Heart left ventricle (tissue), 16 donors: ENCODE data around the gene FCER1G. TPM values are rescaled to one million over a fixed set of nuclear protein-coding genes. Genes with fewer than 3 reads are reported as not detected.
A peak's percentile ranks its signal among the peaks of the same experiment; 100 is the strongest.

Experiments
- ATAC-seq, 4 donors: fragments of 200-7000 bp; cut with Tn5 transposase; one replicate each; pipeline ENCODE4 v1.9.1; 2020 to 2022; ENCODE audit warnings: moderate library complexity in 4 of 4, mild to moderate bottlenecking in 3 of 4, moderate number of reproducible peaks in 1 of 4
- DNase-seq, 5 donors: peaks; one replicate each; pipeline ENCODE4 v3.0.0-alpha.2; 2020
- H3K27ac ChIP-seq, 12 donors: fragments of 200-600 bp; sonication (generic) in 4 of 12; one replicate each; pipeline versions ENCODE4 v1.5.0 to v1.8.0; 2016 to 2022; ENCODE audit warnings: mild to moderate bottlenecking in 2 of 12
- H3K27me3 ChIP-seq, 9 donors: fragments of 200-600 bp; sonication (generic) in 2 of 9; one replicate each; pipeline versions ENCODE4 v1.5.1 to v1.8.0; 2016 to 2022; ENCODE audit warnings: mild to moderate bottlenecking in 3 of 9
- H3K36me3 ChIP-seq, 9 donors: fragments of 200-600 bp; sonication (generic) in 2 of 9; one replicate each; pipeline versions ENCODE4 v1.5.0 to v1.8.0; 2018 to 2022; ENCODE audit warnings: mild to moderate bottlenecking in 2 of 9
- H3K4me1 ChIP-seq, 12 donors: fragments of 200-600 bp; sonication (generic) in 4 of 12; one replicate each; pipeline versions ENCODE4 v1.5.0 to v1.8.0; 2016 to 2022; ENCODE audit warnings: mild to moderate bottlenecking in 3 of 12
- H3K4me3 ChIP-seq, 12 donors: fragments of 200-600 bp; sonication (generic) in 4 of 12; one replicate each; pipeline versions ENCODE4 v1.5.0 to v1.8.0; 2017 to 2022; ENCODE audit warnings: mild to moderate bottlenecking in 9 of 12, moderate library complexity in 4 of 12
- H3K9me3 ChIP-seq, 12 donors: fragments of 200-600 bp; sonication (generic) in 4 of 12; one replicate each; pipeline versions ENCODE4 v1.5.0 to v1.8.0; 2016 to 2022; ENCODE audit warnings: mild to moderate bottlenecking in 1 of 12
- CTCF ChIP-seq, 12 donors: fragments of 200-600 bp; sonication (generic) in 4 of 12; IDR thresholded peaks; one replicate each; pipeline versions ENCODE4 v1.5.0 to v1.8.0; 2018 to 2022; ENCODE audit warnings: antibody characterized with exemption in 12 of 12, mild to moderate bottlenecking in 5 of 12
- POLR2A ChIP-seq, 2 donors: fragments of 450-650 bp; IDR thresholded peaks; one replicate each; pipeline ENCODE4 v1.6.1; 2017; ENCODE audit warnings: antibody characterized with exemption in 2 of 2, mild to moderate bottlenecking in 2 of 2, moderate library complexity in 2 of 2
- WGBS, 4 donors: extraction: QIAGEN DNeasy Blood & Tissue Kit in 2 of 4; methylation state at CpG; one replicate each; pipeline versions ENCODE4 v1.1.5 to v1.1.7; 2013 to 2018; 5-methylcytosine and 5-hydroxymethylcytosine counted together
- intact Hi-C, 10 donors: fragments of 100-400 bp; cut with DNase I; formaldehyde crosslinking; loops; one replicate each; pipeline versions ENCODE4 v1.11.1 to v1.14.2; 2022
- polyA plus RNA-seq, 2 donors: library from polyadenylated mRNA; stranded (reverse); fragments of 200-250 nt; gene quantifications; one replicate each; pipeline ENCODE4 v1.2.3, GENCODE V29; 2013
- total RNA-seq, 9 donors: library from RNA; depleted of rRNA in 2 of 9; stranded (reverse); fragments of >200 nt in 2 of 9; fragmentation: NEBNext Ultra II Directional in 3 of 9; extraction: Animal tissue kit (Norgen Biotek cat#: 25700) in 3 of 9; gene quantifications; one replicate each; pipeline versions ENCODE4 v1.1.0 to v1.2.4, GENCODE V29; 2016 to 2023
- donor health status: ischemic (EF 13 %, LVEDD 7.1; RV severe dilation, severe dysfunction).
- donor health status: healthy with polysubstance abuse.
- donor health status: DM: no; HTN: yes; CAD: no.
- donor health status: DM: no; HTN: no; CAD: no.
- donor health status: ischemic (EF 25% LVEDD 6.9; RV normal size, moderate dysfunction).
- donor health status: ischemic (EF 25% LVEDD 5.7; RV mildly dilated, moderate dysfunction).
- donor health status: healthy.
- donor health status: DM: yes; HTN: yes; CAD: no.
- donor health status: ischemic (EF 35%, LVEDD 5.7; RV mildly dilated, moderate dysfunction).
- donor health status: nonischemic (EF 11% LVEDD 7.7; RV severe dilation, severe dysfunction).
- donor health status: DM: yes; HTN: yes; CAD: no.
- donor health status: PGD.
- donor health status: ischemic (EF 29% LVEDD 5.4; RV normal size, mild dysfunction).
- donor health status: nonischemic (EF 23%, LVEDD 6.1; RV moderate dilation, normal function).

The FCER1G gene
- total and polyA plus RNA-seq, 11 donors, result 2.9 to 157 (median 17.1) TPM

- TF ChIP-seq POLR2A (IDR thresholded peaks at IDR 0.05) (no peak), CTCF (IDR thresholded peaks at IDR 0.05) (no peak)
- H3K4me3 ChIP-seq, result peak overlapping the region; percentile 44 to 82 (median 75)
- 2 to 5% (median 3%) methylated on average over 15 of the region's 15 CpGs for WGBS, 4 donors
- peaks cover 0 to 32% (median 18%) of the 10 kb centered on the region in 12 donors for H3K4me1 ChIP-seq
- intact Hi-C loops, result loop anchor here (1.0 to 10.0 kb wide), 13 partner anchors 24 to 161 kb away; partner anchors contain the start of genes SDHC (in 5 of the 10), CFAP126 (in 2 of the 10) and NDUFS2 (in 1 of the 10)
- DNase-seq, result peak in 1 of 5 donors; percentile 32
- peaks cover 0 to 36% (median 28%) of the 10 kb centered on the region in 9 donors for H3K36me3 ChIP-seq
- H3K27me3 ChIP-seq, result no peaks in the 10 kb centered on the region
- ATAC-seq, result peak in 2 of 4 donors; percentile 2 to 3
- no peaks in the 10 kb centered on the region for H3K9me3 ChIP-seq
- H3K27ac ChIP-seq, result peak overlapping the region; percentile 74 to 94 (median 86)
These were observed 11.2 kb downstream of the FCER1G start for GRCh38 chr1:161226320-161226711.

GRCh38 chr1:161226759-161227158 lies 11.7 kb downstream of the FCER1G start:
- Histone ChIP-seq H3K27ac (peak overlapping the region in 11 of 12 donors; percentile 74 to 94 (median 87)), H3K4me3 (peak overlapping the region; percentile 44 to 82 (median 75)), H3K9me3 (no peaks in the 10 kb centered on the region), H3K27me3 (no peaks in the 10 kb centered on the region), H3K36me3 (peaks cover 0 to 36% (median 28%) of the 10 kb centered on the region in 9 donors), H3K4me1 (peaks cover 0 to 32% (median 18%) of the 10 kb centered on the region in 12 donors)
- 32 to 41% (median 36%) methylated on average over 3 of the region's 3 CpGs for WGBS, 4 donors
- TF ChIP-seq CTCF (IDR thresholded peaks at IDR 0.05), result no peak
- TF ChIP-seq POLR2A (IDR thresholded peaks at IDR 0.05), result no peak
- intact Hi-C loops, result loop anchor here (1.0 to 10.0 kb wide), 15 partner anchors 24 to 161 kb away; partner anchors contain the start of genes SDHC (in 5 of the 10), CFAP126 (in 2 of the 10) and NDUFS2 (in 1 of the 10)
- DNase-seq (no peak), ATAC-seq (no peak)

- Histone ChIP-seq H3K27ac (peak overlapping the region in 10 of 12 donors; percentile 17 to 94 (median 86)), H3K4me1 (peaks cover 0 to 32% (median 18%) of the 10 kb centered on the region in 12 donors), H3K27me3 (no peaks in the 10 kb centered on the region), H3K36me3 (peaks cover 0 to 36% (median 28%) of the 10 kb centered on the region in 9 donors), H3K4me3 (peak overlapping the region in 10 of 12 donors; percentile 1 to 82 (median 75)), H3K9me3 (no peaks in the 10 kb centered on the region)
- TF ChIP-seq CTCF (IDR thresholded peaks at IDR 0.05) (peak in 11 of 12 donors; percentile 85 to 97 (median 93)), POLR2A (IDR thresholded peaks at IDR 0.05) (no peak)
- peak; percentile 35 to 69 (median 55) for ATAC-seq
- DNase-seq, result peak; percentile 83 to 89 (median 86)
- intact Hi-C loops, result loop anchor here (1.0 to 10.0 kb wide), 14 partner anchors 35 to 160 kb away; partner anchors contain the start of genes SDHC (in 5 of the 10) and CFAP126 (in 2 of the 10)
- WGBS, 4 donors, result 34 to 41% (median 38%) methylated on average over 11 of the region's 11 CpGs
These were observed 12.2 kb downstream of the FCER1G start for GRCh38 chr1:161227196-161227871.

- peak overlapping the region in 4 of 12 donors; percentile 71 to 79 (median 76) for H3K4me3 ChIP-seq
- WGBS, 4 donors, result 86 to 91% (median 88%) methylated on average over 7 of the region's 7 CpGs
- intact Hi-C loops, result loop anchor here in 9 of 10 donors (5.0 to 10.0 kb wide), 7 partner anchors 36 to 159 kb away; partner anchors contain the start of genes SDHC (in 4 of the 9) and CFAP126 (in 2 of the 9)
These were observed 12.9 kb downstream of the FCER1G start for GRCh38 chr1:161228032-161228431.

More at GRCh38 chr1:161228032-161228431, 12.9 kb downstream of the FCER1G start:
- H3K4me1 ChIP-seq, result peaks cover 0 to 32% (median 18%) of the 10 kb centered on the region in 12 donors
- DNase-seq, result no peak
- H3K27me3 ChIP-seq, result no peaks in the 10 kb centered on the region
- TF ChIP-seq POLR2A (IDR thresholded peaks at IDR 0.05), result no peak
- peaks cover 0 to 36% (median 28%) of the 10 kb centered on the region in 9 donors for H3K36me3 ChIP-seq
- H3K9me3 ChIP-seq, result no peaks in the 10 kb centered on the region
- ATAC-seq, result no peak
- H3K27ac ChIP-seq, result peak overlapping the region in 5 of 12 donors; percentile 76 to 91 (median 87)
